A673 (cell line): ENCODE results near the gene KDM4B.

Experiments
- EZH2 ChIP-seq: fragments of 200-600 bp; sonication (generic); IDR thresholded peaks from 2 replicates; pipeline ENCODE4 v1.6.1; 2017; ENCODE audit warnings: borderline replicate concordance, low read depth, mild to moderate bottlenecking, mixed read lengths, antibody characterized with exemption, low read length; ENCODE audit not compliant: poor library complexity, severe bottlenecking
- TF ChIP-seq, protein P1 (sequence below): fragments of 300-800, 200-600 bp; sonication (generic); conservative IDR thresholded peaks from 2 replicates; pipeline ENCODE4 v1.5.1; 2017; ENCODE audit warnings: low read depth, mild to moderate bottlenecking, antibody characterized with exemption, low read length, moderate library complexity, mixed read lengths

DNA sequence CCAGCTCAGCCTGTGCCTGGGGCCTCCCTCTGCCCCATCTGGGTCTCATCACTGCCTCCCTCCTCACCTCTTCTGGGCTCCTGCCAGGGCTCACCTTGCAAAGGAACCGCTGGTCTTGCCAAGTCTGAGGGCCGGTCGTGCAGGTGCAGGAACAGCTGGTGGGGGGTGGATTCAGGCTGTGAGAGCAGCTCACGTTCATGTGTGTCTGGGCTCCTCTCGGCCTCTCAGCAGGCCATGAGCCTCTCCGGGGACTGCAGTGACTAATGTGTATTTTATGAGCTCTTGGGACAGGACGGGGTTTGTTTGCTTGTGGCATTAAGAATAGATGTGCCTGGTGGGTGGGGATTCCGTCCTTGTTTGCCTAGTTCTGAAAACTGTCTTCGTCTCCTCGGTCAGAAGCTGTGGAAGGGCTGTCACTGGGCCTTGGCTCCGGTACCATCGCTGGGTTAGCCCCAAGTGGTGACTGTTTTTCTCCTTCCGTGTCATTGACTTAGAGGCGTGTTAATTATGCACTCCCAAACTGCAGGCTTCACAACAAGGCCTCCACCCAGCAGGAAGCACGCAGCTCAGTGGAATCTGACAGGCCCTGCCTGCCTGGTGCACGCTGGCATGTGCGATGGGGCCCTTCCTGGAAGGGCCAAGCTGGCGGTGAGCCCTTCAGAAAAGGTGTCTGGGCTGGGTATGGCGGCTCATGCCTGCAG, 77.6 kb downstream of the KDM4B start:
- TF ChIP-seq, protein P1, sequence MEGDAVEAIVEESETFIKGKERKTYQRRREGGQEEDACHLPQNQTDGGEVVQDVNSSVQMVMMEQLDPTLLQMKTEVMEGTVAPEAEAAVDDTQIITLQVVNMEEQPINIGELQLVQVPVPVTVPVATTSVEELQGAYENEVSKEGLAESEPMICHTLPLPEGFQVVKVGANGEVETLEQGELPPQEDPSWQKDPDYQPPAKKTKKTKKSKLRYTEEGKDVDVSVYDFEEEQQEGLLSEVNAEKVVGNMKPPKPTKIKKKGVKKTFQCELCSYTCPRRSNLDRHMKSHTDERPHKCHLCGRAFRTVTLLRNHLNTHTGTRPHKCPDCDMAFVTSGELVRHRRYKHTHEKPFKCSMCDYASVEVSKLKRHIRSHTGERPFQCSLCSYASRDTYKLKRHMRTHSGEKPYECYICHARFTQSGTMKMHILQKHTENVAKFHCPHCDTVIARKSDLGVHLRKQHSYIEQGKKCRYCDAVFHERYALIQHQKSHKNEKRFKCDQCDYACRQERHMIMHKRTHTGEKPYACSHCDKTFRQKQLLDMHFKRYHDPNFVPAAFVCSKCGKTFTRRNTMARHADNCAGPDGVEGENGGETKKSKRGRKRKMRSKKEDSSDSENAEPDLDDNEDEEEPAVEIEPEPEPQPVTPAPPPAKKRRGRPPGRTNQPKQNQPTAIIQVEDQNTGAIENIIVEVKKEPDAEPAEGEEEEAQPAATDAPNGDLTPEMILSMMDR, result no peak
- no peak for TF ChIP-seq EZH2
